Panc1 (cell line): ENCODE measurements around the gene OR2H1. TPM values are rescaled to one million over a fixed set of nuclear protein-coding genes. Genes with fewer than 3 reads are reported as not detected.

Experiments used
- ATAC-seq: fragments of 200-7000 bp; cut with Tn5 transposase; 2 replicates; pipeline ENCODE4 v1.9.1; 2020; ENCODE audit warnings: mild to moderate bottlenecking, moderate library complexity
- BruUV-seq: library from RNA; stranded (reverse); fragments of 400-500 nt; replicated peaks from 2 replicates; lab custom pipeline; 2021; lab: Mats Ljungman, UMichigan
- CTCF ChIA-PET: fragments of 300-600 bp; sonication (Branson Sonifier 250); formaldehyde crosslinking; loops from one replicate; lab custom pipeline; 2022; ENCODE audit warnings: antibody characterized with exemption; lab: Charles Lee
- POLR2A ChIA-PET: fragments of 300-600 bp; sonication (Branson Sonifier 250); formaldehyde crosslinking; loops from one replicate; lab custom pipeline; 2022; ENCODE audit warnings: antibody characterized with exemption; lab: Charles Lee
- DNase-seq: peaks from one replicate; pipeline ENCODE4 v3.0.0-alpha.2; 2010; ENCODE audit warnings: low read depth, low spot score
- H3K27ac ChIP-seq: 2 replicates; pipeline ENCODE4 v1.5.1; 2011; ENCODE audit warnings: mild to moderate bottlenecking, low read length, inconsistent platforms
- H3K27me3 ChIP-seq: fragments of 200-500 bp; sonication (Bioruptor generic); 2 replicates; pipeline ENCODE4 v1.6.0; 2014; ENCODE audit warnings: low read length, inconsistent platforms; ENCODE audit not compliant: control insufficient read depth, insufficient read depth
- H3K36me3 ChIP-seq: fragments of 200-500 bp; sonication (Bioruptor generic); 2 replicates; pipeline ENCODE4 v1.5.1; 2014; ENCODE audit warnings: inconsistent platforms, mild to moderate bottlenecking, low read length, moderate library complexity; ENCODE audit not compliant: control insufficient read depth, insufficient read depth
- H3K4me1 ChIP-seq: 2 replicates; pipeline ENCODE4 v1.5.1; 2011; ENCODE audit warnings: inconsistent platforms, mild to moderate bottlenecking, low read length, moderate library complexity; ENCODE audit not compliant: control insufficient read depth, insufficient read depth
- H3K4me3 ChIP-seq, 2 experiments: 2 replicates each; pipeline ENCODE4 v1.5.1; 2011 to 2012; ENCODE audit warnings: low read depth in 2 of 2, low read length in 2 of 2, mild to moderate bottlenecking in 2 of 2, inconsistent platforms in 1 of 2, moderate library complexity in 1 of 2
- H3K9me3 ChIP-seq: fragments of 200-500 bp; sonication (Bioruptor generic); 2 replicates; pipeline ENCODE4 v1.5.1; 2014; ENCODE audit warnings: low read depth, mild to moderate bottlenecking, inconsistent platforms, low read length, moderate library complexity; ENCODE audit not compliant: control insufficient read depth, insufficient read depth
- POLR2AphosphoS5 ChIP-seq: IDR thresholded peaks from 2 replicates; pipeline ENCODE4 v1.6.1; 2012; ENCODE audit warnings: mild to moderate bottlenecking, low read depth, low read length, moderate library complexity
- SIN3A ChIP-seq: IDR thresholded peaks from 2 replicates; pipeline ENCODE4 v1.6.1; 2012; ENCODE audit warnings: low read depth, mild to moderate bottlenecking, low read length, moderate library complexity, borderline replicate concordance; ENCODE audit not compliant: insufficient read depth
- TCF7L2 ChIP-seq: IDR thresholded peaks from 2 replicates; pipeline ENCODE4 v1.6.1; 2011; ENCODE audit warnings: mild to moderate bottlenecking, low read depth, low read length, inconsistent platforms
- in situ Hi-C: cut with HindIII; loops from 2 replicates; pipeline ENCODE4 v1.10.0; 2016; ENCODE audit warnings: low sequenced_read_pairs, low pct_unique_long_range_greater_than_20kb
- intact Hi-C: fragments of 100-400 bp; cut with micrococcal nuclease; formaldehyde crosslinking; loops from one replicate; pipeline ENCODE4 v1.10.0; 2022; ENCODE audit not compliant: unreplicated experiment
- total RNA-seq: library from RNA; stranded (reverse); gene quantifications from one replicate; pipeline ENCODE4 v1.2.1, GENCODE V29; 2021; ENCODE audit not compliant: unreplicated experiment
- TF ChIP-seq, protein P1 (sequence below): fragments of 450-650 bp; IDR thresholded peaks from 2 replicates; pipeline ENCODE4 v1.5.1; 2017; ENCODE audit warnings: mild to moderate bottlenecking
- TF ChIP-seq, protein P2 (sequence below), 2 experiments: IDR thresholded peaks; 2 replicates each; pipeline ENCODE4 v1.6.1; 2011 to 2012; ENCODE audit warnings: low read depth in 2 of 2, control low read depth in 1 of 2, low read length in 1 of 2, mild to moderate bottlenecking in 1 of 2, moderate library complexity in 1 of 2; ENCODE audit not compliant: insufficient read depth in 1 of 2

The OR2H1 gene
- total RNA-seq, 1 experiment from 2014 or later = not detected

DNA sequence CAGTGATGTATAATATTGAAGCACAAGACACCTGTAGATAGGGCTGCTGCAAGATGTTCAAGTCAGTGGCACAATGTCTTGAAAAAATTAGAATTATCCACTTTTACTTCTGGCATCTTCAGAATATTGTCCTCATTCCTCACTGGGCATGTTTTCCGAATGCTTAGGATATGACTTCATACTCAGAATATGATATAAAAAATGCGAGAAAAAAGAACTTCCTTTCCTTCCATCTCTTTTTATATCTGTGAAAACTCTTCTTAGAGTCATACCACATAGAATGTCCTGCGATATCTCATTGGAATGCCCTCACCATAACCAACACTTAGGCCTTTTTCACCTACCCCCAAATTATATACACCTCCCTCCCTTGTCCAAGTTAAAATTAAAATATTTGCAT lies 26.2 kb downstream of the OR2H1 start:
- in situ Hi-C loops (no loop called here), intact Hi-C loops (no loop called here)
- CTCF ChIA-PET = no interaction called here
- no peaks in the 10 kb centered on the region for H3K4me1 ChIP-seq
- DNase-seq (no peak), ATAC-seq (no peak)
- no peaks in the 10 kb centered on the region for H3K9me3 ChIP-seq
- no peak overlapping the region for H3K4me3 ChIP-seq
- POLR2A ChIA-PET = no interaction called here
- TF ChIP-seq POLR2AphosphoS5 (no peak), SIN3A (no peak), TCF7L2 (no peak)
- TF ChIP-seq, protein P1, sequence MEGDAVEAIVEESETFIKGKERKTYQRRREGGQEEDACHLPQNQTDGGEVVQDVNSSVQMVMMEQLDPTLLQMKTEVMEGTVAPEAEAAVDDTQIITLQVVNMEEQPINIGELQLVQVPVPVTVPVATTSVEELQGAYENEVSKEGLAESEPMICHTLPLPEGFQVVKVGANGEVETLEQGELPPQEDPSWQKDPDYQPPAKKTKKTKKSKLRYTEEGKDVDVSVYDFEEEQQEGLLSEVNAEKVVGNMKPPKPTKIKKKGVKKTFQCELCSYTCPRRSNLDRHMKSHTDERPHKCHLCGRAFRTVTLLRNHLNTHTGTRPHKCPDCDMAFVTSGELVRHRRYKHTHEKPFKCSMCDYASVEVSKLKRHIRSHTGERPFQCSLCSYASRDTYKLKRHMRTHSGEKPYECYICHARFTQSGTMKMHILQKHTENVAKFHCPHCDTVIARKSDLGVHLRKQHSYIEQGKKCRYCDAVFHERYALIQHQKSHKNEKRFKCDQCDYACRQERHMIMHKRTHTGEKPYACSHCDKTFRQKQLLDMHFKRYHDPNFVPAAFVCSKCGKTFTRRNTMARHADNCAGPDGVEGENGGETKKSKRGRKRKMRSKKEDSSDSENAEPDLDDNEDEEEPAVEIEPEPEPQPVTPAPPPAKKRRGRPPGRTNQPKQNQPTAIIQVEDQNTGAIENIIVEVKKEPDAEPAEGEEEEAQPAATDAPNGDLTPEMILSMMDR = no peak
- TF ChIP-seq, protein P2, sequence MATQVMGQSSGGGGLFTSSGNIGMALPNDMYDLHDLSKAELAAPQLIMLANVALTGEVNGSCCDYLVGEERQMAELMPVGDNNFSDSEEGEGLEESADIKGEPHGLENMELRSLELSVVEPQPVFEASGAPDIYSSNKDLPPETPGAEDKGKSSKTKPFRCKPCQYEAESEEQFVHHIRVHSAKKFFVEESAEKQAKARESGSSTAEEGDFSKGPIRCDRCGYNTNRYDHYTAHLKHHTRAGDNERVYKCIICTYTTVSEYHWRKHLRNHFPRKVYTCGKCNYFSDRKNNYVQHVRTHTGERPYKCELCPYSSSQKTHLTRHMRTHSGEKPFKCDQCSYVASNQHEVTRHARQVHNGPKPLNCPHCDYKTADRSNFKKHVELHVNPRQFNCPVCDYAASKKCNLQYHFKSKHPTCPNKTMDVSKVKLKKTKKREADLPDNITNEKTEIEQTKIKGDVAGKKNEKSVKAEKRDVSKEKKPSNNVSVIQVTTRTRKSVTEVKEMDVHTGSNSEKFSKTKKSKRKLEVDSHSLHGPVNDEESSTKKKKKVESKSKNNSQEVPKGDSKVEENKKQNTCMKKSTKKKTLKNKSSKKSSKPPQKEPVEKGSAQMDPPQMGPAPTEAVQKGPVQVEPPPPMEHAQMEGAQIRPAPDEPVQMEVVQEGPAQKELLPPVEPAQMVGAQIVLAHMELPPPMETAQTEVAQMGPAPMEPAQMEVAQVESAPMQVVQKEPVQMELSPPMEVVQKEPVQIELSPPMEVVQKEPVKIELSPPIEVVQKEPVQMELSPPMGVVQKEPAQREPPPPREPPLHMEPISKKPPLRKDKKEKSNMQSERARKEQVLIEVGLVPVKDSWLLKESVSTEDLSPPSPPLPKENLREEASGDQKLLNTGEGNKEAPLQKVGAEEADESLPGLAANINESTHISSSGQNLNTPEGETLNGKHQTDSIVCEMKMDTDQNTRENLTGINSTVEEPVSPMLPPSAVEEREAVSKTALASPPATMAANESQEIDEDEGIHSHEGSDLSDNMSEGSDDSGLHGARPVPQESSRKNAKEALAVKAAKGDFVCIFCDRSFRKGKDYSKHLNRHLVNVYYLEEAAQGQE (IDR thresholded peaks at IDR 0.05; ENCODE audit: insufficient read depth in 1 of 2, low read depth in 2 of 2, low read length in 1 of 2) = no peak
- no peak overlapping the region for H3K27ac ChIP-seq
- no peaks in the 10 kb centered on the region for H3K36me3 ChIP-seq
- BruUV-seq = no TSS peak
- no peaks in the 10 kb centered on the region for H3K27me3 ChIP-seq

DNA sequence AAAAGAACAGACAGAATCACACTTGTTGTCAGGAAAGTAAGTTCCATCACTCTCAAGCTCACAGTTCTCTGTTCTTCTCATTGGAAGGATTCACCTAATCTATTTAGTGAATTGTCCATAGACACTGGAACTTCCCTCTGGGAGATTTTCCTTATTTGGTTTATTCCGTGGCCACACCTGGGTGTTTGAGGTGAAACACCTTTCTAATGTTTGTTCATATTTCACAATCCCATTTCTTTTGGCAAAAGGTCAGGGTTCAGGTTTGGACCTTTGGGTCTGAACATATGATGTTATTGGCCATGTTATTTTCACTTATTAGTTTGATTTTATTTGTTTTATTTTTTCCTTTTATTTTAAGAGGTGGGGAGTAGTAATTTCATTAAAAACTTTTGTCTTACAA lies 26.8 kb downstream of the OR2H1 start:
- DNase-seq = no peak
- H3K27me3 ChIP-seq = no peaks in the 10 kb centered on the region
- H3K9me3 ChIP-seq = no peaks in the 10 kb centered on the region
- no TSS peak for BruUV-seq
- in situ Hi-C loops (no loop called here), intact Hi-C loops (no loop called here)
- no peak overlapping the region for H3K27ac ChIP-seq
- TF ChIP-seq, protein P1 = no peak
- no peaks in the 10 kb centered on the region for H3K36me3 ChIP-seq
- ATAC-seq = no peak
- H3K4me1 ChIP-seq = no peaks in the 10 kb centered on the region
- no peak overlapping the region for H3K4me3 ChIP-seq
- POLR2A ChIA-PET = no interaction called here
- CTCF ChIA-PET = no interaction called here

DNA sequence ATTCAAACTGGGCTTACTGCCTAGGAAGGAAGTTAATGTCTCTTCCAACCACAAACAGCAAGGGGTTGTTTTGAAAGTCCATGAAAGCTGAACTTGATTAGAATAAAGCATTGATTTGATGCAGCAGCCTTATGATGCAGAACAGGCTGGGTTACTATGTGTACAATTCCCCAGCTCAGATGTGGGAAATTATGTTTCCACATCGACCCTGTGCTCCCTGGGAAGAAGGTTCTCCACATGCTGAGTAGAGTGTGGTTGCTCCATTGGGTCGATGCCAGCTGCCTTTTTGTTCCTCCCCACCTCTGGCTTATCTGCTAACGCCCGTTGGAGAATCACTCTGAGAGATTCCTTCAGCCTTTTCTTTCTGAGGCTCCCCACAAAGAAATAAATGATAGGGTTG lies 29.6 kb downstream of the OR2H1 start:
- in situ Hi-C loops = no loop called here
- ATAC-seq (no peak), DNase-seq (no peak)
- Histone ChIP-seq H3K36me3 (no peaks in the 10 kb centered on the region), H3K27ac (no peak overlapping the region), H3K27me3 (no peaks in the 10 kb centered on the region), H3K4me1 (no peaks in the 10 kb centered on the region), H3K4me3 (no peak overlapping the region), H3K9me3 (no peaks in the 10 kb centered on the region)
- TF ChIP-seq TCF7L2 (no peak), POLR2AphosphoS5 (no peak), SIN3A (no peak)
- TF ChIP-seq, protein P2 (IDR thresholded peaks at IDR 0.05; ENCODE audit: insufficient read depth in 1 of 2, low read depth in 2 of 2, low read length in 1 of 2) = no peak
- TF ChIP-seq, protein P1 = no peak
- ChIA-PET POLR2A (no interaction called here), CTCF (no interaction called here)
- intact Hi-C loops = no loop called here
- no TSS peak for BruUV-seq
